GM12875 (cell line): Measurements from ENCODE around the gene ARHGEF10L.

Experiments used
- H3K4me3 ChIP-seq: one replicate; pipeline ENCODE4 v1.5.1; 2011; ENCODE audit warnings: low read depth, low read length, control low read depth
- CTCF ChIP-seq: IDR thresholded peaks from 2 replicates; pipeline ENCODE4 v1.5.1; 2011; ENCODE audit warnings: low read depth, mild to moderate bottlenecking, control low read depth, inconsistent platforms, low read length, moderate library complexity, borderline replicate concordance; ENCODE audit not compliant: insufficient read depth

ARHGEF10L gene

GRCh38 chr1:17579951-17580939, 40.7 kb downstream of the ARHGEF10L start:
- no peak overlapping the region for H3K4me3 ChIP-seq
- no peak for TF ChIP-seq CTCF

GRCh38 chr1:17581389-17582123, 42.1 kb downstream of the ARHGEF10L start:
- no peak for TF ChIP-seq CTCF
- no peak overlapping the region for H3K4me3 ChIP-seq

- TF ChIP-seq CTCF, result no peak
- H3K4me3 ChIP-seq, result no peak overlapping the region
Measured at GRCh38 chr1:17582124-17582774, 42.8 kb downstream of the ARHGEF10L start.

DNA sequence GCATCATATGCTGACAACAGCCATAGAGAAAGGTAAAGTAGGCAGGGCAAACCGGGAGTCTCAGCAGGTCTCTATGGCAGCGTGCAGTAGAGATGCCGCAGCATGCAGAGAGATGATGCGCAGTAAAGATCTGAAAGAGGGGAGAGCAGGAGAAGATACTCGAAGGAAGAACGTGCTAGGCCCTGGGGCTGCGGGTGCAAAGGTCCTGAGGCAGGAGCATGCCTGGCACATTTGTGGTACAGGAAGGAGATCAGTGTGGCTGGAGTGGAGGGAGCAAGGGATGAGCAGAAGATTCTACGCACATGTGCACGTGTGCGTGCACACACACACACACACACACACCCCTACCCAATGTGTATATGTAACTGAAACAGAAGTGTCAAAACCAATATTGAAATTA, 45.0 kb downstream of the ARHGEF10L start:
- TF ChIP-seq CTCF, result no peak

GRCh38 chr1:17585266-17585987, 45.9 kb downstream of the ARHGEF10L start:
- TF ChIP-seq CTCF, result no peak
- H3K4me3 ChIP-seq, result no peak overlapping the region

More for the DNA sequence above, 45.0 kb downstream of the ARHGEF10L start:
- H3K4me3 ChIP-seq, result no peak overlapping the region

DNA sequence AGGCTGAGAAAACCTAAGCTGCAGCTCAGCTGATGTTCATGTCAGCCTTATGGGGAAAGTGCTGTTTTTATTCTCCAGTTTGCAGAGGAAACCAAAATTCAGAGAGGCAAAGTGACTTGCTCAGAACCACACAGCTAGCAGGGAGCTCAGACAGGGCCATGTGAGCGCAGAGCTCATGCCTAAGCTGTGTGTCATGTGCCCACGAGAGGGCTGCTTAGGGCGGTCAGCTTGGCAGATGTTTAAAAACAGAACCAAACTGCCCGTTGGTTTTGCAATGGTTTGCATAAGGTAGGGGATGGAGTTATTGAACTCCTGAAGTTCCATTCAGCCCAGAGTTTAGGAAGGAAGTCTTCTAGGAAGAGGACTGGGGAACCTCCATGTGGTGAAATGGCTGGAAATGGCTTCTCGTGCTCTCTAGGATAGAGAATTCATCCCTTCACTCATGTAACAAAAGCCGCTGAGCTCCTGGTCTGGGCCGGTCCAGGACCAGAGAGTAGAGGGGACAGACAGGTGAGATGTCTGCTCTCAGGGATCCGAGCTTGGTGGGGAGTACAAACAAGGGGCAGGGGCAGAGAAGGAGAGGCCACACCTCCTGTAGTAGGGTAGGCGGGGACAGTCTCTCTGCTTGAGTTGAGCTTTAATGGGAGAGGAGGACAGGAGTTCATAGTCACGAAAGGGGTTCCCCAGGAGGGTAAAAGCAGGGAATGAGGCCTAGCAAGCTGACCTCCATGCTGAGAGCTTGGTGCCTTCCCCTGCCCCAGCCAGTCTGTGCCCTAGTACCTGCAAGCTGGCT, 46.9 kb downstream of the ARHGEF10L start:
- TF ChIP-seq CTCF, result no peak
- H3K4me3 ChIP-seq, result no peak overlapping the region
